SK-N-SH treated with all-trans-retinoic acid at 6 μM for 48 hours (cell line): ENCODE measurements around the gene APOBEC4.

Source experiments
- ATAC-seq: fragments of 200-7000 bp; cut with Tn5 transposase; 3 replicates; pipeline ENCODE4 v1.9.1; 2020; ENCODE audit warnings: mild to moderate bottlenecking, moderate library complexity
- ARNTL ChIP-seq: fragments of 450-650 bp; formaldehyde crosslinking; IDR thresholded peaks from 2 replicates; pipeline ENCODE4 v1.5.0; 2020; ENCODE audit warnings: low read depth, mild to moderate bottlenecking, moderate library complexity, borderline replicate concordance
- BACH2 ChIP-seq: fragments of 250-450 bp; sonication (Bioruptor Pico); IDR thresholded peaks from 2 replicates; pipeline ENCODE4 v1.9.0; 2021; ENCODE audit warnings: mild to moderate bottlenecking, borderline replicate concordance
- CREB5 ChIP-seq: fragments of 250-450 bp; sonication (Bioruptor Pico); IDR thresholded peaks from 2 replicates; pipeline ENCODE4 v1.5.1; 2020; ENCODE audit warnings: low read depth, mild to moderate bottlenecking, moderate library complexity
- CSDC2 ChIP-seq: fragments of 250-450 bp; sonication (Bioruptor Pico); IDR thresholded peaks from 2 replicates; pipeline ENCODE4 v1.5.0; 2020; ENCODE audit warnings: mild to moderate bottlenecking, moderate library complexity
- CSRNP3 ChIP-seq: fragments of 250-450 bp; sonication (Bioruptor Pico); IDR thresholded peaks from 2 replicates; pipeline ENCODE4 v1.5.1; 2021; ENCODE audit warnings: mild to moderate bottlenecking, moderate library complexity
- ESRRG ChIP-seq: fragments of 250-450 bp; sonication (Bioruptor Pico); IDR thresholded peaks from 2 replicates; pipeline ENCODE4 v1.6.1; 2021; ENCODE audit warnings: mild to moderate bottlenecking
- GLIS3 ChIP-seq: fragments of 250-450 bp; sonication (Bioruptor Pico); IDR thresholded peaks from 2 replicates; pipeline ENCODE4 v1.5.0; 2020; ENCODE audit warnings: mild to moderate bottlenecking, moderate library complexity
- ISL1 ChIP-seq: fragments of 250-450 bp; sonication (Bioruptor Pico); IDR thresholded peaks from 2 replicates; pipeline ENCODE4 v2.1.2; 2022; ENCODE audit warnings: mild to moderate bottlenecking, moderate library complexity
- OSR1 ChIP-seq: fragments of 250-450 bp; sonication (Bioruptor Pico); IDR thresholded peaks from 2 replicates; pipeline ENCODE4 v1.8.0; 2022; ENCODE audit warnings: moderate library complexity, mild to moderate bottlenecking, inconsistent platforms
- PATZ1 ChIP-seq: fragments of 250-450 bp; sonication (Bioruptor Pico); IDR thresholded peaks from 2 replicates; pipeline ENCODE4 v1.8.0; 2020; ENCODE audit warnings: mild to moderate bottlenecking, moderate library complexity, borderline replicate concordance
- POU6F1 ChIP-seq: fragments of 250-450 bp; sonication (Bioruptor Pico); IDR thresholded peaks from 2 replicates; pipeline ENCODE4 v1.8.0; 2021; ENCODE audit warnings: low read depth, mild to moderate bottlenecking, moderate library complexity, borderline replicate concordance
- PPARA ChIP-seq: fragments of 250-450 bp; sonication (Bioruptor Pico); IDR thresholded peaks from 2 replicates; pipeline ENCODE4 v1.5.0; 2020; ENCODE audit warnings: mild to moderate bottlenecking, borderline replicate concordance
- RARB ChIP-seq: fragments of 250-450 bp; sonication (Bioruptor Pico); IDR thresholded peaks from 2 replicates; pipeline ENCODE4 v1.8.0; 2021; ENCODE audit warnings: mild to moderate bottlenecking, moderate library complexity
- SNAI2 ChIP-seq: fragments of 250-450 bp; sonication (Bioruptor Pico); IDR thresholded peaks from 2 replicates; pipeline ENCODE4 v1.5.0; 2020; ENCODE audit warnings: mild to moderate bottlenecking, moderate library complexity
- TCF4 ChIP-seq: fragments of 250-450 bp; sonication (Bioruptor Pico); IDR thresholded peaks from 2 replicates; pipeline ENCODE4 v1.8.0; 2021; ENCODE audit warnings: mild to moderate bottlenecking, moderate library complexity, borderline replicate concordance
- TOX ChIP-seq: fragments of 250-450 bp; sonication (Bioruptor Pico); IDR thresholded peaks from 2 replicates; pipeline ENCODE4 v1.8.0; 2021; ENCODE audit warnings: mild to moderate bottlenecking, moderate library complexity, borderline replicate concordance
- TSHZ2 ChIP-seq: fragments of 250-450 bp; sonication (Bioruptor Pico); IDR thresholded peaks from 2 replicates; pipeline ENCODE4 v1.5.0; 2020; ENCODE audit warnings: mild to moderate bottlenecking, moderate library complexity
- ZC3H10 ChIP-seq: fragments of 250-450 bp; sonication (Bioruptor Pico); IDR thresholded peaks from 2 replicates; pipeline ENCODE4 v1.5.1; 2021; ENCODE audit warnings: mild to moderate bottlenecking, moderate library complexity
- ZFP30 ChIP-seq: fragments of 450-650 bp; formaldehyde crosslinking; IDR thresholded peaks from 2 replicates; pipeline ENCODE4 v1.5.0; 2022; ENCODE audit warnings: mild to moderate bottlenecking, moderate library complexity
- ZNF565 ChIP-seq: fragments of 450-650 bp; formaldehyde crosslinking; conservative IDR thresholded peaks from 2 replicates; pipeline ENCODE4 v1.5.0; 2020; ENCODE audit warnings: low read depth, mild to moderate bottlenecking, moderate library complexity
- ZNF8 ChIP-seq: fragments of 450-650 bp; formaldehyde crosslinking; IDR thresholded peaks from 2 replicates; pipeline ENCODE4 v1.5.0; 2020; ENCODE audit warnings: mild to moderate bottlenecking, moderate library complexity

APOBEC4 gene

GRCh38 chr1:183652547-183653461 lies at the start of gene APOBEC4:
Gene APOBEC4 (minus strand): TSS chr1:183653316. CDS start chr1:183648781, 4,535 bp downstream.
- TF ChIP-seq ARNTL (CRISPR knock-in tag) (no peak), ISL1 (CRISPR knock-in tag) (no peak), ZNF8 (CRISPR knock-in tag) (no peak), TCF4 (CRISPR knock-in tag) (no peak), RARB (CRISPR knock-in tag) (no peak), SNAI2 (no peak), CSRNP3 (CRISPR knock-in tag) (no peak), OSR1 (no peak), PPARA (CRISPR knock-in tag) (no peak), PATZ1 (CRISPR knock-in tag) (no peak), ZC3H10 (no peak), BACH2 (no peak), CSDC2 (CRISPR knock-in tag) (no peak)
- no peak for ATAC-seq

GRCh38 chr1:183702813-183703198 lies 49.7 kb upstream of the APOBEC4 start:
- ATAC-seq, result no peak
- TF ChIP-seq ISL1 (CRISPR knock-in tag) (no peak), CSRNP3 (CRISPR knock-in tag) (no peak), BACH2 (no peak), ZC3H10 (no peak), TOX (CRISPR knock-in tag) (no peak), ZNF565 (no peak), PPARA (CRISPR knock-in tag) (no peak), TSHZ2 (CRISPR knock-in tag) (no peak), POU6F1 (CRISPR knock-in tag) (no peak), GLIS3 (no peak), CREB5 (CRISPR knock-in tag) (no peak), TCF4 (CRISPR knock-in tag) (no peak), PATZ1 (CRISPR knock-in tag) (no peak), ZFP30 (CRISPR knock-in tag) (no peak), ARNTL (CRISPR knock-in tag) (no peak), ZNF8 (CRISPR knock-in tag) (no peak), ESRRG (no peak)
- TF ChIP-seq, all 23 proteins: peak for 0
